M059J (cell line): ENCODE measurements around the gene MAMDC2. TPM values are rescaled to one million over a fixed set of nuclear protein-coding genes. Genes with fewer than 3 reads are reported as not detected.
"Not testable (repeated sequence)": the region's sequence is repeated elsewhere in the genome, so short reads cannot be mapped to it uniquely, and the experiment has no call there.

Source experiments
- DNase-seq: peaks from one replicate; pipeline ENCODE4 v3.0.0-alpha.2; 2012; ENCODE audit warnings: low read depth
- total RNA-seq: library from RNA; depleted of rRNA; stranded (reverse); fragments of >200 nt; shearing (Covaris generic); gene quantifications from 2 replicates; pipeline ENCODE4 v1.2.3, GENCODE V29; 2014

The MAMDC2 gene
- total RNA-seq, 1 experiment from 2014 or later, result 4.9 TPM

- DNase-seq, result no peak
Observed at GRCh38 chr9:70192707-70193106, 149.1 kb downstream of the MAMDC2 start.

GRCh38 chr9:70195456-70195855, 151.8 kb downstream of the MAMDC2 start:
- DNase-seq, result peak; percentile 45

GRCh38 chr9:70197216-70198044, 153.8 kb downstream of the MAMDC2 start:
- DNase-seq, result no peak

GRCh38 chr9:70204743-70205142, 161.1 kb downstream of the MAMDC2 start:
- not testable (repeated sequence) for DNase-seq

GRCh38 chr9:70205366-70206020, 161.8 kb downstream of the MAMDC2 start:
- DNase-seq, result no peak

GRCh38 chr9:70217029-70217428, 173.4 kb downstream of the MAMDC2 start:
- DNase-seq, result no peak

- no peak for DNase-seq
Observed at GRCh38 chr9:70218767-70219166, 175.1 kb downstream of the MAMDC2 start.

- peak; percentile 24 for DNase-seq
Observed at GRCh38 chr9:70220216-70220615, 176.6 kb downstream of the MAMDC2 start.

- no peak for DNase-seq
Observed at GRCh38 chr9:70222354-70222753, 178.7 kb downstream of the MAMDC2 start.

- no peak for DNase-seq
Observed at GRCh38 chr9:70228118-70228517, 184.5 kb downstream of the MAMDC2 start.

- no peak for DNase-seq
Observed at GRCh38 chr9:70228611-70229010, 185.0 kb downstream of the MAMDC2 start.

GRCh38 chr9:70229026-70229425, 185.4 kb downstream of the MAMDC2 start:
- no peak for DNase-seq

- DNase-seq, result peak; percentile 52
Observed at GRCh38 chr9:70229579-70229978, 185.9 kb downstream of the MAMDC2 start.

- no peak for DNase-seq
Observed at GRCh38 chr9:70232476-70232875, 188.8 kb downstream of the MAMDC2 start.

- DNase-seq, result not testable (repeated sequence)
Observed at GRCh38 chr9:70234208-70234607, 190.6 kb downstream of the MAMDC2 start.

GRCh38 chr9:70245952-70246351, 202.3 kb downstream of the MAMDC2 start:
- not testable (repeated sequence) for DNase-seq

GRCh38 chr9:70250221-70250620, 206.6 kb downstream of the MAMDC2 start:
- no peak for DNase-seq

GRCh38 chr9:70255486-70255885, 211.8 kb downstream of the MAMDC2 start:
- no peak for DNase-seq

- peak; percentile 87 for DNase-seq
Observed at GRCh38 chr9:70256123-70256551, 212.5 kb downstream of the MAMDC2 start.

GRCh38 chr9:70257502-70257901, 213.9 kb downstream of the MAMDC2 start:
- DNase-seq, result no peak

GRCh38 chr9:70257991-70258691, 214.5 kb downstream of the MAMDC2 start:
- DNase-seq, result peak; percentile 77
